ENCODE data around the gene NHS.

The NHS gene

GRCh38 chrX:17584248-17584681 lies 209.3 kb downstream of the NHS start:
- DNase-seq (ENCODE audit: low spot score) (peak; percentile 38), FAIRE-seq (peak; percentile 83)

- no peak for FAIRE-seq
These were observed 210.0 kb downstream of the NHS start for GRCh38 chrX:17585006-17585405.

GRCh38 chrX:17587366-17587765 lies 212.4 kb downstream of the NHS start:
- FAIRE-seq (no peak), DNase-seq (ENCODE audit: low spot score) (no peak)

More at GRCh38 chrX:17585006-17585405, 210.0 kb downstream of the NHS start:
- no peak for DNase-seq (ENCODE audit: low spot score)

- no peak for DNase-seq (ENCODE audit: low spot score)
- FAIRE-seq = peak; percentile 66
These were observed 213.3 kb downstream of the NHS start for GRCh38 chrX:17588303-17588702.

- DNase-seq (ENCODE audit: low spot score) = peak; percentile 52
- peak; percentile 43 for FAIRE-seq
These were observed 216.1 kb downstream of the NHS start for GRCh38 chrX:17590892-17591740.

- peak; percentile 38 for FAIRE-seq
- DNase-seq (ENCODE audit: low spot score) = peak; percentile 52
These were observed 216.7 kb downstream of the NHS start for GRCh38 chrX:17591741-17592110.

- DNase-seq (ENCODE audit: low spot score) = no peak
- FAIRE-seq = no peak
These were observed 217.1 kb downstream of the NHS start for GRCh38 chrX:17592117-17592516.

GRCh38 chrX:17594693-17595092 lies 219.7 kb downstream of the NHS start:
- FAIRE-seq = no peak

GRCh38 chrX:17595456-17596035 lies 220.5 kb downstream of the NHS start:
- FAIRE-seq = peak; percentile 99
- DNase-seq (ENCODE audit: low spot score) = peak; percentile 89

More at GRCh38 chrX:17594693-17595092, 219.7 kb downstream of the NHS start:
- no peak for DNase-seq (ENCODE audit: low spot score)

- no peak for FAIRE-seq
These were observed 221.1 kb downstream of the NHS start for GRCh38 chrX:17596061-17596460.

GRCh38 chrX:17596546-17597205 lies 221.7 kb downstream of the NHS start:
- peak; percentile 71 for DNase-seq (ENCODE audit: low spot score)
- FAIRE-seq = no peak

More at GRCh38 chrX:17596061-17596460, 221.1 kb downstream of the NHS start:
- peak; percentile 87 for DNase-seq (ENCODE audit: low spot score)

GRCh38 chrX:17597327-17597726 lies 222.3 kb downstream of the NHS start:
- DNase-seq (ENCODE audit: low spot score) (no peak), FAIRE-seq (no peak)

- DNase-seq (ENCODE audit: low spot score) (peak; percentile 15), FAIRE-seq (peak; percentile 64)
These were observed 222.9 kb downstream of the NHS start for GRCh38 chrX:17597836-17598439.

GRCh38 chrX:17601441-17602200 lies 226.6 kb downstream of the NHS start:
- DNase-seq (ENCODE audit: low spot score) (no peak), FAIRE-seq (no peak)

- no peak for DNase-seq (ENCODE audit: low spot score)
- no peak for FAIRE-seq
These were observed 227.2 kb downstream of the NHS start for GRCh38 chrX:17602245-17602644.

GRCh38 chrX:17603196-17603595 lies 228.2 kb downstream of the NHS start:
- no peak for DNase-seq (ENCODE audit: low spot score)
- FAIRE-seq = no peak

- no peak for DNase-seq (ENCODE audit: low spot score)
- FAIRE-seq = no peak
These were observed 230.7 kb downstream of the NHS start for GRCh38 chrX:17605676-17606075.

GRCh38 chrX:17606231-17606630 lies 231.2 kb downstream of the NHS start:
- no peak for DNase-seq (ENCODE audit: low spot score)
- FAIRE-seq = no peak

- DNase-seq (ENCODE audit: low spot score) = no peak
- no peak for FAIRE-seq
These were observed 233.9 kb downstream of the NHS start for GRCh38 chrX:17608888-17609287.

GRCh38 chrX:17610788-17611187 lies 235.8 kb downstream of the NHS start:
- DNase-seq (ENCODE audit: low spot score) (no peak), FAIRE-seq (no peak)

- DNase-seq (ENCODE audit: low spot score) (no peak), FAIRE-seq (no peak)
These were observed 239.1 kb downstream of the NHS start for GRCh38 chrX:17613979-17614588.
